ENCODE results near the gene A1BG. TPM values are rescaled to one million over a fixed set of nuclear protein-coding genes. Genes with fewer than 3 reads are reported as not detected.
"Not testable (repeated sequence)": the region's sequence is repeated elsewhere in the genome, so short reads cannot be mapped to it uniquely, and the experiment has no call there.

Gene A1BG
- total RNA-seq, 1 experiment from 2014 or later = 24.5 TPM

DNA sequence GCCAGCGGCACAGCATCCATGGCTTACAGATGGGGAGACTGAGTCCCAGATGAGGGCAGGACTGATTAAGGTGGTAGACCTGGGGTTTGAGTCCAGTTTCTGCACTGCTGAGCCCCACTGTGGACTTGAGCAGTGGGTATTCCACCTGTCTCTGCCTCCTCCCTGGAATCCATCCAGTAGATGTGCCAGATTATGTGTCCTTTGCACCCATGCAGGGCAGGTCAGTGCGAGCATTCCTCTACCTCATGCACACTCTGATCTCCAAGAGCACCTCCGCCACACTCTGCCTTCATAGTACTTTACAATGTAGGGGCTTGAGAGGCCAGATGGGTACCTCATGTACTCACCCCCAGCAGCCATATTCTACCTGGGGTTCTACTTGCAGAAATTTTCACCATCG, 16.5 kb downstream of the A1BG start:
- no peak for DNase-seq (ENCODE audit: low spot score)

DNA sequence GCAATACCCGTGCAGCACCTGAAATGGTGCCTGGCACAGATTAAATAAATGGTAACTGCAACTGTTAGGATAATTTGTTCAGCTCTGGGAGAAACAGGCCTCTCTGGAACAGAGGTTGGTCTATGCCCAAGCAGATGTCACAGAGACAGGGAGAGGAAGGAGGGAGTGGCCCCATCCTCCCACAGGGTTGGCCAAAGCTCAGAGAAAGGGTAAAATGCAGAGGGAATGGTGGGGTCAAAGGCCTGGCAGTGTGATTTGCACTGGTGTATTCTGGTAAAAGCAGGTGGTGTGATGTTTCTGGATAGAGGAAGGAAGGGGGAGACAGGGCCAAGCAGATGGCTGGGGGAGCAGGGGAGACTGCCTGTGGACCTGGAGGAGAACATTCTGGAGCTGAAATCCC, 17.1 kb downstream of the A1BG start:
- DNase-seq (ENCODE audit: low spot score) = no peak

DNA sequence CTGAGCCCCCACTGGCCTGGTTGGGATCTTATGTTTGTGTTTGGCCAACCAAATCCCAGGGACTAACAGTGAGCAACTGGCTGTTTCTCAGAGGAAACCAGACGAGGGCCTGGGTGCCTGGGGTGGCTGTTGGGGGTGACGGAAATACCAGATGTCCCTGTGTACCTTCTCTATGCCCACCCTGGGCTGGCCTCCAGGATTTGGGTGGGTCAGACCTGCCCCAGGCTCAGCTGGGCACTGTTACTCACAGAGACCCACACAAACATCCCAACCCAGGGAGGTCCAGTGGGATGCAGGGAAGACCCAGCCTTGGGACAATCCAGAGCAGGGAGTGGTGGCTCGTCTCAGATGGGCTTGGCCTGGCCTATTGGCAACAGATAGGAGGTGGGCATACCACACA, 17.7 kb downstream of the A1BG start:
- DNase-seq (ENCODE audit: low spot score) = no peak

DNA sequence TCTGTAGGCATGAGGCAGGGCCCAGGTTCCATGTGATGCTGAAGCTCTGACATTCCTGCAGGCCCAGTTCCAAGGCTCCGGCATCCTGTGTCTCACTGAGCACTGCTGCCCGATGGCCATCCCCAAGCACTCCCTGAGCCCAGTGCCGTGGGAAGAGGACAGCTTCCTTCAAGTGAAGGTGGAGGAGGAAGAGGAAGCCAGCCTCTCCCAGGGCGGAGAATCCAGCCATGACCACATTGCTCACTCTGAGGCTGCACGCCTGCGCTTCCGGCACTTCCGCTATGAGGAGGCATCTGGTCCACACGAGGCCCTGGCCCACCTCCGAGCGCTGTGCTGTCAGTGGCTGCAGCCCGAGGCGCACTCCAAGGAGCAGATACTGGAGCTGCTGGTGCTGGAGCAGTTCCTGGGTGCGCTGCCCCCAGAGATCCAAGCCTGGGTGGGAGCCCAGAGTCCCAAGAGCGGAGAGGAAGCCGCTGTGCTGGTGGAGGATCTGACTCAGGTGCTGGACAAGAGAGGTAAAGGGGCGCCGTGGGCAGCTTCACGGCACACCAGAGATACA, 18.5 kb downstream of the A1BG start:
- DNase-seq (ENCODE audit: low spot score) = no peak

DNA sequence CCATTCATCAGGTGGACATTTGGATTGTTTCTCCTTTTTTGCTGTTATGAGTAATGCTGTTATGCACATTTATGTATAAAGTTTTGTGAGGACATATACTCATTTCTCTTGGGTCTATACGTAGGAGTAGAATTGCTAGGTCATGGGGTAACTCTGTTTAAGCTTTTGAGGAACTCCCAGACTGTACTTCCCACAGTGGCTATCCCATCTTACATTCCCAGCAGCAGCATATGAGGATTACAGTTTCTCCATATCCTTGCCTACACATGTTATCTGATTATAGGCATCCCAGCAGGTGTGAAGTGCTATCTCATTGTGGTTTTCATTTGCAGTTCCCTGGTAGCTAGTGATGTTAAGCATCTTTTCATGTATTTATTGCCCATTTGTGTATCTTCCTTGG, 20.6 kb downstream of the A1BG start:
- DNase-seq (ENCODE audit: low spot score) = no peak

DNA sequence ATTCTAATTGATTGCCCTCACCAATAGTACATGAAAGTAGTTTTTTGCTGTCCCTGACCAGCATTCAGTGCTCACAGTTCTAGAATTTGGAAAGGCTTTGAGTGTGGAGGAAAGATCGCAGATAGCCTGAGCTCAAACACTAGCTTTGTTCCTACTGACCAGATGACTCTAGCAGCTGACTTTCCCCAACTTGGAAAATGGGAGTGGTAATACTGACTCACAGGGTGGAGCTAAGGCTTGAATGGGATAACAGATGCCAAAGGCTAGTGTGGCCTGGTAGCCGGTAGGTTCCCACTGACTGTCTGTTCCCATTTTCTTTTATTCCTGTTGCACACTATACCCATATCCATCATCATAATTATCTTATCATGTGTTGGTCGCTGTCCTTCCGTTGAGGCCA, 22.8 kb downstream of the A1BG start:
- DNase-seq (ENCODE audit: low spot score) = no peak

DNA sequence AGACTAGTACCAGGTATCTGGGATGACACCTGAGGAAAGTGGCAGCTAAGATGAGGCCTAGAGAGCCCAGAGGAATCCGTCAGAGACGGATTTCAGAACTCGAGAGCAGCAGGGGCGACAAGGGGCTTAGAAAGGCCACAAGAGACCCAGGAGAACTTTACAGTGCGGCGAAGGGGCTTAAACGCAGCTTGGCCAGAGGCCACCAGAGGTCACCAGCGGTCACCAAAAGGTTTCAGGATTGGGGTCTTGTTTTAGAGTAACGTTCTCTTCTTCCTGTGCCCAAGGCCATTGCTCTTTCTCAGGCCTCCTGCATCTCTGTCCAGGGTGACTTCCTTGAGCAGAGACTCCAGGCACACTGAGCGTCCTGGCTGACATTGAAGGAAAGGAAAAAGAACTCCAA, 24.3 kb downstream of the A1BG start:
- no peak for DNase-seq (ENCODE audit: low spot score)

DNA sequence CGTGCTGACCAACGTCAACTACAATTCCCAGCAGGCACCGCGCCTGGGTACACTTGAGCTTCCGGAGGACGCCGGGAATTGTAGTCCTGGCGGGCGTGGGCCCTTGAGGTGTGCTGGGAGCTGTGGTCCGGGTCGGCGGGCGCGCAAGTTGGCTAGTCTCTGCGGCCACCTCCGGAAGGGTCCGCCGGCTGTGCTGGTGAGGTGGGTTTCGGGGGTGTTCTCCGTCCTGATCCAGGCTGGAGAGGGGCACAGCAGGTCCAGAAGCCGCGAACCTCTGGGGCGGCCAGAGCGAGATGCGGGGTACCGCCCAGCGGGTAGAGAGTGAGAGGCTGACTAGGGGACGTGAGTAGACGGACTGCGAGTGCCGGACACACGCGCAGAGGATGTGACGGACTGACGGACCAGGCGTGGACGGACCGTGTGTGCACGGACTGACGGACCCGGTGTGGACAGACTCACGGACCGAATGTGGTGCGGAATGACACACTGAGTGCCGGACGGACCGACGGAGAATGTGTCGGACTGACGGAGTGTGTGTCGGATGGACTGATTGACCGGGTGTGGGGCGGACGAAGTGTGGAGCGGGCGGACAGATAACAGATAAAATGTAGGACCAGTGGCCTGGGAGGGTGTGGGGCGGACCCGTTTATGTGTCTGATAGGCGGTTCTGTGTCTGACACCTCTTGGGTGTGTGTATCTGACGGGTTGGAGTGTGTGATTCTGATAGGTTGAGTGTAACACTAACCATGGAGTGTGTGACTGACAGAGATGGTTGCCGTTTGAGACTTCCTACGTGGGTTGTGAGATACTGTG, 26.2 kb downstream of the A1BG start, which contains the start of gene ZSCAN22:
Gene ZSCAN22, plus strand, starts transcription at position 81 of the 813 bp plus-strand sequence. CDS start 7,809 bp downstream, outside the sequence.
- peak; percentile 95 for DNase-seq (ENCODE audit: low spot score)

DNA sequence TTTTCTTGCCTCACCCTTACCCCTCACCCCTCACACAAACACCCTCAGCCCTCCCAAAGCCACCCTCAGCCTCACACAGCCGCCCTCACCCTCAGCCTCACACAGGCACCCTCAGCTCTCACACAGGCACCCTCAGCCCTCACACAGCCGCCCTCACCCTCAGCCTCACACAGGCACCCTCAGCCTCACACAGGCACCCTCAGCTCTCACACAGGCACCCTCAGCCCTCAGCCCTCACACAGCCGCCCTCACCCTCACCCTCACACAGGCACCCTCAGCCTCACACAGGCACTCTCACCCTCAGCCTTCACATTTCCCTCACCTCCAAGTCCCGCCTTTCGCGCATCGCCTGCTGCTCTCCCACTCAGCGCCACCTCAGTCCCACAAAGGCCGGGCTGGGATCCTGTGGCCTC, 26.8 kb downstream of the A1BG start:
- no peak for DNase-seq (ENCODE audit: low spot score)

DNA sequence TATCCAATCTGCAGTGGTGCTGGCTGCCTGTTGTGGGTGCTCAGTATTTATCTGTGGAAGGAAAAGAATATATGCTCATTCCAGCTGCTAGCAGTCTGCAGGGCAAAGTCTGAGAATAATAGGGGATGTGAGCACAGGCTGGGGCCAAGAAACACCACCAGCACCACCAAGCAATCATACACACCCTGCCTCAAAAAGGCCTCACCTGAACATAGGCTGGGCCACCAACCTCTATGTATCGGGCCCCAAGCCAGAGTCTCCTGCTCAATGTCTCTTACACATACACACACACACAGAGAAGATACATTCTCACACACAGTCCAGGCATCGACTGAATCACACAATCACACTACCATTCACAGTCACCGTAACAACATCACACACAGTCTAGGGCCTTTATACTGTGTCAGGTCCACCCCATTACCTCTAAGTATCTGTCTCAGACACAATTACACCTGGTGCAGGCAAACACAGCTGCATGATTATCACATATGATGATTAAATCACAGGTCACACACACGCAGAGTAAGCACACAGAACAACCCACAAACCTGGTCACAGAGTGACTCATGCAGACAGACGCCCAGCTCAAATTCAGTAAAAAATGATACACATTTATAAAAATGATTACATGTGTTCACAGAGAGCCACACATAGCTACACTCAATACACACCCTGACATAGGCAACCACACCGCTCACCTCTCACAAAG, 27.8 kb downstream of the A1BG start:
- no peak for DNase-seq (ENCODE audit: low spot score)

DNA sequence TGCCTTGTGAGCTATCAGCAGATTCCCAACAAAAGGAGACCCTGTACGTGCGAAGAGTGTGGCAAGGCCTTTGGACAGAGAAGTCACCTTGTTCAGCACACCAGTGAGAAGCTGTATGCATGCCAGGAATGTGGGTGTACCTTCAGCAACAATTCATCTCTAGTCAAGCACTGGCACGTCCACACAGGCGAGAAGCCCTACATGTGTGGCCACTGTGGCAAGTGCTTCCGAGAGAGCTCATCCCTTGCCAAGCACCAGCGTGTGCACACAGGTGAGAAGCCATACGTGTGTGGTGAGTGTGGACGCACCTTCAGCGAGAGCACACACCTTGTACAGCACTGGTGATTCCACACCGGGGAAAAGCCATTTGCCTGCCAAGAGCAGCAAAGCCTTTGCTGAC, 34.1 kb downstream of the A1BG start:
- no peak for DNase-seq (ENCODE audit: low spot score)

DNA sequence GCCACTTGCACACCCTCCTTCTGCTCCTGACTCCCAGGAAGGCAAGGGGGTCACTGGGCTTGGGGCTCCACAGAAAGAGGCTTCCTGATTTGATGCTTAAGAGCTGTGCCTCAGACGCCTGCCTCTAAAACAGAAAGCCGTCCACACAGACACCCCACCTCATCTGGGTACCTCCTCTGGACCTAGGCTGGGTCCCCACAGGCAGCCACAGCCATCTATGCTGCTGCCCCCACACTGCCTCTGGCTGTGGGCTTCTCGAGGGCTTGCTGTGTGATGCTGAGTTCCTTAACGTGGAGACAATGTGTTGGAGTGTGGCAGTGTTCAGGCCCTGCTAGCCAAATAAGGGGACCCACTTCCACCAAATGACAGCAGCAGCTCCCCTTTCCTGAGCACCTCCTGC, 35.0 kb downstream of the A1BG start:
- no peak for DNase-seq (ENCODE audit: low spot score)

DNA sequence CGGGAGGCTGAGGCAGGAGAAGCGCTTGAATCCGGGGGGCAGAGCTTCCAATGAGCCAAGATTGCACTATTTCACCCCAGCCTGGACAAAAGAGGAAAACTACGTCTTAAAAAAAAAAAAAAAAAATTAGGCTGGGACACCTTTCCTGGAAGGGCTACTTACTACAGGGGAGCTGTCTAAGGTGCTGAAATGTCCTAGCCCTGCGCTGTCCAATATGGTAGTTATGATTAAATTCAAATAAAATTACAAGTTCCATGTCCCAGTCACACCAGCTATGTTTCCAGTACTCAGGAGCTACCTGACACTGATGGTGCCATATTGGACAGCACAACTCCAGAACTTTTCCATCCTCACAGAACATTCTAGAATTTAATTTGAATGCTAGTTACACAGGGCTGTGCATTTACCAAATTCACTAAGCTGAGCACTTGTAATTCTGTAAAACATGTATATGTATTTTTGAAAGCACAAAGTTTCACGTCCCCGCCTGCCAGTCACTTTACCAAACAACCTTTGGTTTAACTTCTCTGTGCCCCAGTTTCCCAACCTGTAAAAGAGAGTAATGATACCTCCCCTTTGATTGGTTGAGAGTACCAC, 35.7 kb downstream of the A1BG start:
- no peak for DNase-seq (ENCODE audit: low spot score)

DNA sequence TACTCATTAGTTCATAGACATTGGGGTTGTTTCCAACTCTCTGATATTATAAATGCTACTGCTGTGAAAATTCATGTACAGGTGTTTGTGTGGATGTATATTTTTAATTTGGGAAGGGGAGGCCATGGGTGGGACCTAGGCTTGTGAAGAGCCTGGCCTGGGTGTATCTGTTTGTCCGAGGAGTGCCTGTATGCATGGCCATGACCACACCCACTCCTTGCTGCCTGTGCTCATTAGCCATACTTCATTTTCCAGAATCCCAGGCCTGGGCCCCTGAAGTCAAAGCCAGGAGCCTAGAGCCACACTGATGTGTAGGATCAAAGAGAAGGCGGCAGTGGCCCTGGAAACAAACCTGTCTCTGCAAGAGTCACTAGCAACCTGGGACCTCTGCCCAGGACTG, 37.7 kb downstream of the A1BG start:
- DNase-seq (ENCODE audit: low spot score) = no peak

DNA sequence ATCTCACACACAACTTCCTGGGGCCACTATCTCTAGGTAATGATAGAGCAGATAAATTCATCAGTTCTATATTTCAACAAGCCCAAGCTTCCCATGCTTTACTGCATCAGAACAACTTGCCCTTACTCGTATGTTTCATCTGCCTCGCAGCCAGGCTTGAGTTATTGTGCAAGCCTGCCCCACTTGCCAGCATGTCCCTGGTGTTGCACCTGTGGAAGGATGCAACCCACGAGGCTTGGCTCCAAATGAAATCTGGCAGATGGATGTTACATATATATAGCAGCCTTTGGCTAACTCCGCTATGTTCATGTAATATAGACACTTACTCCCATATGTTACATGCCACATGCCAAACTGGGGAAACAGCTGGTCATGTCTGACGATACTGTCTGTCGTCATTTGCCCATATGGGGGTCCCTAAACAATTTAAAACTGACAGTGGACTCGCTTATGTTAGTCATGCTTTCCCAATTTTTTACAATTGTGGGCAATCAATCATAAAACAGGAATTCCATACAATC, 41.9 kb downstream of the A1BG start:
- no peak for DNase-seq (ENCODE audit: low spot score)

DNA sequence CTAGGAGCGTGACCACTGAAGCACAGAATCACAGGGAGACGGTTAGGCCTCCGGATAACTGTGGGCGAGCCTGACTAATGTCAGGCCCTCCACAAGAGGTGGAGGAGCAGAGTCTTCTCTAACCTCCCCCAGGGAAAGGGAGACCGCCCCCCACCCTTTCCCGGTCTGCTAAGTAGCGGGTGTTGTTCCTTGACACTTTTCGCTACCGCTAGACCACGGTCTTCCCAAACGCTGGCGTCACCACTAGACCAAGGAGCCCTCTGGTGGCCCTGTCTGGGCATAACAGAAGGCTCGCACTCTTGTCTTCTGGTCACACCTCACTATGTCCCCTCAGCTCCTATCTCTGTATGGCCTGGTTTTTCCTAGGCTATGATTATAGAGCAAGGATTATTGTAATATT, 42.6 kb downstream of the A1BG start:
- not testable (repeated sequence) for DNase-seq (ENCODE audit: low spot score)

DNA sequence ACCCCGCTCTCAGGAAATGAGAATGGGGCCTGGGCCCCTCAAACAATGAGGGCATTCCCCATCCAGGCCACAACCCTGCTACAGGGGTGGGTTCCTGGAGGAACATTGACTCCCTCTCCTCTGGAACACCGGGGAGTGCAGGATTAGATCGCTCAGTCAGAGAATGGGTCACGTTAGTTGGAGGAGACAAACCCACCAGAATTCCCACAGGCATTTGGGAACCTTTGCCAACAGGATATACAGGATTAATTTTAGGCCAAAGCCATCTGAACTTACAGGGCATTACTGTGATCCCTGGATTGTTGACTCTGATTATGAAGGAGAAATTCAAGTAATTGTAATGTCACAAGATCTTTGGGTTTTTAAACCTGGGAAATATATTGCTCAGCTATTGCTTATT, 45.6 kb downstream of the A1BG start:
- DNase-seq (ENCODE audit: low spot score) = no peak

DNA sequence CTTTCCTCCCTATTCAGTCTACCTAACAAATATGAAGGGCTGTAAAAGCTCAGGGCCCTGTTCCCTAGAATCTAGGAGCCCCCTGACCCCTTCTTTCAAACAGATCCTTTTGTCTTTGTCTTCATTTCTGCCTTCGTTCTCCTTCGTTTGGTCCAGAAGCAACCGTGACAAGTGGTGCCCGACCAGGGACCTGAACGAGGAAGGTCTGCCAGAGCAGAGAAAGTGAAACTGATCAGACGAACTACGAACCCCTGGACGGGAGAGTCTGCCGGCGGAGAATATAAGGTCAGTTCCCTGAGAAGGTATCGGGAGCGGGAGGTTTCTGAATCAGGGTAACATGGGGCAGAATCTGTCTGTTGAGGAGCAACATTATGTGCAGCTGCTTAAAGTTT, 47.4 kb downstream of the A1BG start:
- no peak for DNase-seq (ENCODE audit: low spot score)

DNA sequence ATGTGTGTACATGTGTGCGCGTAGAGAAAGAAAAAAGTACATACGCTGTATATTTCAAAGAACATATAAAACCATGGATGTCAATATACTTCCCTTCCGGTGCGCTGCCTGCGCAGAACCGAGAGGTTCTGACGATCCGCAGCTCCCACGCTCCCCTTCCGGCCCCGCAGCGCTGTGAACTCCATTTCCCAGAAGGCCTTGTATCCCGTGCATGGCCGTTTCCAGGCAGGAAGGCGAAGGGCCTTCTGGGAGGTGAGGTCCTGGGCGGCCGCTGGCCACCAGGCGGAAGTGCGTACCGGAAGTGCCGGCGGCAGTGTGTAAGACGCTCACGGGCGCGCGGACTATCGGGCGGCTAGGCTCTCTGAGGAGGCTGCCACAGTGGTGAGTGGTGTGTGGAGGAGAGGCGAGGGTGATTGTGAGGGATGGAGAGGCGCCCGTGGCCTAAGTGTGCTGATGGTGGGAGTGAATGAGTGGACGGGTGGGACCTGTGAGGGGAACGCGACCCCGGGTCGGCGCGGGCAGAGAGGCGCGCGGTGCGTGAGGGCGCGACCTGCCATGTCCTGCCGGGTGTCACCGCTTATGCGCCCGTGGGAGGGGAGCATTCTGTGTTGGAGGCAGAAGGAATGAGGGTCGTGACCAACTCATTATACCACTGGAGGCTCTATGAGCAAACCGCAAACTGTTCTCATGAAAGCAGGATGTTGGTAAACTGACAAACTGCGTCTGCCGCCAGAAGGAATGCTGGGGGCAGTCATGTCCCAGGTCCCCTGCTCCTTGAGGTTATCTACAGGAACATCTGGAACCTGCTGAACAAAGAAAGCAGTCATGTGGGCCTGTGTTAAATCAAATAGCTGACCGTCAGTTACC, 48.0 kb downstream of the A1BG start, which contains the start of gene ERVK3-1:
Gene ERVK3-1, plus strand, starts transcription at position 313 of the 867 bp plus-strand sequence. CDS start 6,792 bp downstream, outside the sequence.
- peak; percentile 99 for DNase-seq (ENCODE audit: low spot score)

DNA sequence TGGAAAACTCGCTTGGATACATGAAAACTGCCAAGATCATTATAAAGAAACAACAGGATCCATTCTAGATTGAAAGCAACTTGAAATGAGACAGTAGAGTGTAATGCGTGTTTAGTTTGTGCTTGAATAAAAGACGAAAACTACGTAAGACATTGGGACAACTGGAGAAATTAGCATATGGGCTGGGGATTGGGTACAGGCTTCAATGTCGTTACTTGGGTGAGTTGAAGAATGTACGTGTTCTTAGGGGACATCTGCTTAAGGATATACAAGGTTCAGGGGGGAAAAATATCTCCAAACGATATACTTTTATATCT, 48.6 kb downstream of the A1BG start:
- DNase-seq (ENCODE audit: low spot score) = no peak

DNA sequence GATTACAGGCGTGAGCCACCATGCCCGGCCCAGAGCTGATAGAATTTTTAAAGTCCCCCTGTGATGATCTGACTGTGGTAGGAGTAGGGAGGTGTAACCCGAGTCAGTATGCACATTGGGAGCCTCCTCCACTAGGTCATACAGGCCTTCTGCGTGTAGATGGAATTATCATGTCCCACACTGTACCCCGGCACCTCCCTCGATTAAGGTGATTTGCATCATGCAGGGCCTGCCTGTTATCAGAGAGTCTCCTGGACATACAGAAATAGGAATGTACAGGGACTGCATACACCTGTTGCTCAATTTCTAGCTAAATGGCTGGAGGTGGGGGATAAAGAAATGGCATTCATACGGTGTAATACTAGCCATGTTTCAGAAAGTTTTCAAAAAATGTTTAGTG, 49.0 kb downstream of the A1BG start:
- DNase-seq (ENCODE audit: low spot score) = no peak

Data from H4 (cell line).